Uterus (tissue), 4 donors: ENCODE measurements around the gene BACE2. TPM values are rescaled to one million over a fixed set of nuclear protein-coding genes. Genes with fewer than 3 reads are reported as not detected.

Experiments used
- DNase-seq, 2 donors: peaks; one replicate each; pipeline ENCODE4 v3.0.0-alpha.2; 2019 to 2020
- H3K27ac ChIP-seq, 2 donors: fragments of 200-600 bp; sonication (generic); 1 replicate in 1 of 2; 2 replicates in 1 of 2; pipeline ENCODE4 v1.5.1; 2016 to 2018
- H3K27me3 ChIP-seq, 2 donors: fragments of 200-600 bp; sonication (generic); one replicate each; pipeline ENCODE4 v1.5.1; 2018 to 2019; ENCODE audit warnings: control low read depth in 1 of 2
- H3K36me3 ChIP-seq, 2 donors: fragments of 200-600 bp; sonication (generic); one replicate each; pipeline ENCODE4 v1.5.1; 2019; ENCODE audit warnings: control low read depth in 1 of 2
- H3K4me1 ChIP-seq, 2 donors: fragments of 200-600 bp; sonication (generic); one replicate each; pipeline ENCODE4 v1.5.1; 2018 to 2019; ENCODE audit warnings: control low read depth in 1 of 2
- H3K4me3 ChIP-seq, 2 donors: fragments of 200-600 bp; sonication (generic); 1 replicate in 1 of 2; 2 replicates in 1 of 2; pipeline ENCODE4 v1.5.1; 2018 to 2019; ENCODE audit warnings: mild to moderate bottlenecking in 1 of 2
- H3K9me3 ChIP-seq, 2 donors: fragments of 200-600 bp; sonication (generic); one replicate each; pipeline ENCODE4 v1.5.1; 2019; ENCODE audit warnings: control low read depth in 1 of 2
- POLR2A ChIP-seq, 2 donors: fragments of 450-650 bp; IDR thresholded peaks; one replicate each; pipeline ENCODE4 v1.6.1; 2016; ENCODE audit warnings: antibody characterized with exemption in 2 of 2, mild to moderate bottlenecking in 1 of 2, moderate library complexity in 1 of 2
- intact Hi-C: fragments of 100-400 bp; cut with DNase I; formaldehyde crosslinking; loops from one replicate; pipeline ENCODE4 v1.15.1; 2023; ENCODE audit warnings: low total_unique reads
- total RNA-seq, 4 donors: library from RNA; depleted of rRNA in 3 of 4; stranded (reverse); fragments of >200 nt in 3 of 4; gene quantifications; one replicate each; pipeline versions ENCODE4 v1.1.0 to v1.2.4, GENCODE V29; 2014 to 2023
- TF ChIP-seq, protein P1 (sequence below), 4 experiments: fragments of 200-600 bp in 2 of 4; fragments of 450-650 bp in 2 of 4; sonication (generic) in 2 of 4; IDR thresholded peaks; one replicate each; pipeline ENCODE4 v1.5.1; 2016 to 2019; ENCODE audit warnings: antibody characterized with exemption in 4 of 4, mild to moderate bottlenecking in 2 of 4, moderate library complexity in 1 of 4
- donor health status: DM: yes; HTN: yes; CAD: no.

BACE2 gene
- total RNA-seq, 4 donors from 2014 or later, result 22.8 to 98.8 (median 76.5) TPM

DNA sequence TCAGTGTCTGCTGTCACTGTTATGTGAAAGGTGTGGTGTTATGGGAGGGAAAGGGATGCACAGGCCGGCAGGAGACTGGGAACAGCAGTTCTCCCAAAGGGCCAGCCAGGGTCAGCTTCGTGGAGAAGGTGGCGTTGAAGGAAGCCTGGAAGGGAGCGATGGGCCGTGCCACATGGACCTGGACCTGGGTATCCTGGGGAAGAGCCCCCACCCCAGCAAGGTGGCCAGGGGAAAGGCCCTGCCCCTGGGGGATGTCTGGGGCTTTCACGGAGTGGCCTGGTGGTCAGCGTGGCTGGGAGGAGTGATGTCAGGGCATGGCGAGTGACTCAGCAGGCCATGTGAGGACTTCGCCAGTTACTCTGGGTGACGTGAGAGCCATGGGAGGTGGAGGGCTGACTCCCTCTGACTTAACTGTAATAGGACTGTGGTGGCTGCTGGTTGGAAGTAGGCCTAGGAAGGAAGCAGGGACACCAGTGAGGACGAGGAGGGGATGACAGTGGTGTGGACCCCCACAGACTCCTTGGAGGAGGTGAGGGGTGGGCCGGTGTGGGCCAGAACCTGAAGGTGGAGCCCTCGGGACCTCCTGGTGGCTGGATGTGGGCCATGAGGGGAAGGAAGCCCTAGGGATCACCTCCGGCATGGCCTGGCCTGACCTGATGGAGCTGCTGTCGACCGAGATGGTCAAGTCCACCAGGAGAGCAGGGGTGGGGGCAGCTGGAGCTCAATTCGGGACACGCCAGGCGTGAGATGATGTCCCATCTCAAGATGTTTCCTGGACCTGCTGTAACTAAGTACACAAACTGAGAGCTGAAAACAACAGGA, 54.5 kb downstream of the BACE2 start:
- DNase-seq, result no peak
- H3K9me3 ChIP-seq, result no peaks in the 10 kb centered on the region
- no peaks in the 10 kb centered on the region for H3K36me3 ChIP-seq
- no peaks in the 10 kb centered on the region for H3K27me3 ChIP-seq
- H3K4me1 ChIP-seq, result no peaks in the 10 kb centered on the region
- intact Hi-C loops, result no loop called here
- TF ChIP-seq POLR2A (IDR thresholded peaks at IDR 0.05), result no peak
- TF ChIP-seq, protein P1, sequence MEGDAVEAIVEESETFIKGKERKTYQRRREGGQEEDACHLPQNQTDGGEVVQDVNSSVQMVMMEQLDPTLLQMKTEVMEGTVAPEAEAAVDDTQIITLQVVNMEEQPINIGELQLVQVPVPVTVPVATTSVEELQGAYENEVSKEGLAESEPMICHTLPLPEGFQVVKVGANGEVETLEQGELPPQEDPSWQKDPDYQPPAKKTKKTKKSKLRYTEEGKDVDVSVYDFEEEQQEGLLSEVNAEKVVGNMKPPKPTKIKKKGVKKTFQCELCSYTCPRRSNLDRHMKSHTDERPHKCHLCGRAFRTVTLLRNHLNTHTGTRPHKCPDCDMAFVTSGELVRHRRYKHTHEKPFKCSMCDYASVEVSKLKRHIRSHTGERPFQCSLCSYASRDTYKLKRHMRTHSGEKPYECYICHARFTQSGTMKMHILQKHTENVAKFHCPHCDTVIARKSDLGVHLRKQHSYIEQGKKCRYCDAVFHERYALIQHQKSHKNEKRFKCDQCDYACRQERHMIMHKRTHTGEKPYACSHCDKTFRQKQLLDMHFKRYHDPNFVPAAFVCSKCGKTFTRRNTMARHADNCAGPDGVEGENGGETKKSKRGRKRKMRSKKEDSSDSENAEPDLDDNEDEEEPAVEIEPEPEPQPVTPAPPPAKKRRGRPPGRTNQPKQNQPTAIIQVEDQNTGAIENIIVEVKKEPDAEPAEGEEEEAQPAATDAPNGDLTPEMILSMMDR (IDR thresholded peaks at IDR 0.05), result no peak
- H3K27ac ChIP-seq, result no peak overlapping the region
- no peak overlapping the region for H3K4me3 ChIP-seq

- Histone ChIP-seq H3K27ac (no peak overlapping the region), H3K9me3 (no peaks in the 10 kb centered on the region), H3K4me1 (no peaks in the 10 kb centered on the region), H3K27me3 (no peaks in the 10 kb centered on the region), H3K36me3 (no peaks in the 10 kb centered on the region), H3K4me3 (no peak overlapping the region)
- TF ChIP-seq POLR2A (IDR thresholded peaks at IDR 0.05), result no peak
- TF ChIP-seq, protein P1 (IDR thresholded peaks at IDR 0.05), result no peak
- intact Hi-C loops, result no loop called here
- no peak for DNase-seq
These were observed 58.9 kb downstream of the BACE2 start for GRCh38 chr21:41226853-41227252.

GRCh38 chr21:41227357-41228005, 59.5 kb downstream of the BACE2 start:
- H3K36me3 ChIP-seq, result no peaks in the 10 kb centered on the region
- intact Hi-C loops, result no loop called here
- DNase-seq, result no peak
- no peaks in the 10 kb centered on the region for H3K4me1 ChIP-seq
- TF ChIP-seq POLR2A (IDR thresholded peaks at IDR 0.05), result no peak
- TF ChIP-seq, protein P1 (IDR thresholded peaks at IDR 0.05), result no peak
- no peaks in the 10 kb centered on the region for H3K9me3 ChIP-seq
- H3K4me3 ChIP-seq, result no peak overlapping the region
- no peaks in the 10 kb centered on the region for H3K27me3 ChIP-seq
- no peak overlapping the region for H3K27ac ChIP-seq

DNA sequence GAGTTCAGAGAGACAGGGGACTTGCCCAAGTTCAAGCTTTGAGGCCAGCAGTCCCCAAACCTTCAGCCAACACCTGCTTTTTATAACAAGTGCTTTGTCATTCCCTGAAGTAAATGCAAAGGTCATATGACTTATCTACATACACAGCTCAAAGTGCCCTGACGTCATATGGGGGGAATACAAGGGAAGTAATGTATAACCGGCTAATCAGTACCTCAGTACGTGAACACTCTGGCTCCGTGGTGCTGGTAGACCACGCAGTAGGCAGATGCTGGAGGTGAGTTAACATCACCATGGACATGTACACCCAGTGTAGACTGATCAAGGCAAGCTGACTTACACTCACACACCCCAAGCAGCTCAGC, 60.0 kb downstream of the BACE2 start:
- intact Hi-C loops, result no loop called here
- H3K27ac ChIP-seq, result no peak overlapping the region

DNA sequence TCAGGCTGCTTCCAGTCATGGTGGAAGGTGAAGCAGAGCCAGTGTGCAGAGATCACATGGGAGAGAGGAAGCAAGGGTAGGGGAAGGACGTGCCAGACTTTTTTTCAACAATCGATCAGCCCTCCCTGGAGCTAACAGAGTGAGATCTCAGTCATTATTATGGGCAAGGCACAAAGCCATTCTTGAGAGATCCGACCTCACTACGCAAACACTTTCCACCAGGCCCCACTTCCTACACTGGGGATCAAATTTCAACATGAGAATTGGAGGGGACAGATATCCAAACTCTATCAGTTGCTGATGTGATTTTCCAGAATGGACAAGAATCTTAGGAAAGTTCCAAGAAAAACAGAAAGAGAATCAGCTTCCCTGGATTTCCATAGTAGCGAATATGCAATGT, 60.5 kb downstream of the BACE2 start:
- DNase-seq, result no peak
- intact Hi-C loops, result no loop called here
- Histone ChIP-seq H3K9me3 (no peaks in the 10 kb centered on the region), H3K4me3 (no peak overlapping the region), H3K27me3 (no peaks in the 10 kb centered on the region), H3K27ac (no peak overlapping the region), H3K4me1 (no peaks in the 10 kb centered on the region), H3K36me3 (no peaks in the 10 kb centered on the region)
- no peak for TF ChIP-seq POLR2A (IDR thresholded peaks at IDR 0.05)
- TF ChIP-seq, protein P1 (IDR thresholded peaks at IDR 0.05), result no peak

More for the DNA sequence above, 60.0 kb downstream of the BACE2 start:
- Histone ChIP-seq H3K36me3 (no peaks in the 10 kb centered on the region), H3K4me1 (no peaks in the 10 kb centered on the region), H3K9me3 (no peaks in the 10 kb centered on the region), H3K4me3 (no peak overlapping the region), H3K27me3 (no peaks in the 10 kb centered on the region)
- no peak for TF ChIP-seq POLR2A (IDR thresholded peaks at IDR 0.05)
- TF ChIP-seq, protein P1 (IDR thresholded peaks at IDR 0.05), result no peak
- DNase-seq, result no peak
